Measurements from ENCODE around the gene PTPRN2.
"Not testable (repeated sequence)": the region's sequence is repeated elsewhere in the genome, so short reads cannot be mapped to it uniquely, and the experiment has no call there.

Gene PTPRN2

DNA sequence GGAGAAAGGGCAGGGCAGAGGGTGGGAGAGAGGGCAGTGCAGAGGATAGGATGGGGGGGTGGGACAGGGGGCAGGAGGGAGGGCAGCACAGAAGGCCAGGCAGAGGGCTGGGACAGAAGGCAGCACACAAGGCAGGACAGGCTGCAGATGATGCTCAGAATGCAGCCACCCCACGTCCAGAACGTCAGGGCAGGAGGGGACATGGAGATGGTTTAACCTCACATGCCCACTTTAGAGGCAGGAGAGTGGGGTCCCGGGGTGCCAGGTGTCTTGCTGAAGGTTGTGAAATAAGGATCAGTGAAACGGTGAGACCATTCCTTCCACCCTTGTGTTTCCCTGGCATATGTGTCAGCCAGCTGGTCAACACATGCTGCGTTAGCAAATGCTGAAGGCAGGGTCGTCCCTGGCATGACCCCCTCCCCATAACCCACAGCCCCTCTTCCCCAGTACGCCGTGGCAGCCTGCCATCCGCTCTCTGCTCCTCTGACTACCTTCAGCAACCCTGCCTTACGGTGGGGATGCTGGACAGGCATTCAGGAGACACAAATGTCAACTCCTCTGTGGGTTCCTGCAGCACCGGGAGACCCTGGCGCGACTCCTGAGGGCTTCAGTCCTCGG, 658.7 kb downstream of the PTPRN2 start:
- no peak for DNase-seq

- no peak for DNase-seq
These were observed 659.3 kb downstream of the PTPRN2 start for GRCh38 chr7:157928171-157928794.

- DNase-seq = no peak
These were observed 660.2 kb downstream of the PTPRN2 start for GRCh38 chr7:157927313-157927925.

DNA sequence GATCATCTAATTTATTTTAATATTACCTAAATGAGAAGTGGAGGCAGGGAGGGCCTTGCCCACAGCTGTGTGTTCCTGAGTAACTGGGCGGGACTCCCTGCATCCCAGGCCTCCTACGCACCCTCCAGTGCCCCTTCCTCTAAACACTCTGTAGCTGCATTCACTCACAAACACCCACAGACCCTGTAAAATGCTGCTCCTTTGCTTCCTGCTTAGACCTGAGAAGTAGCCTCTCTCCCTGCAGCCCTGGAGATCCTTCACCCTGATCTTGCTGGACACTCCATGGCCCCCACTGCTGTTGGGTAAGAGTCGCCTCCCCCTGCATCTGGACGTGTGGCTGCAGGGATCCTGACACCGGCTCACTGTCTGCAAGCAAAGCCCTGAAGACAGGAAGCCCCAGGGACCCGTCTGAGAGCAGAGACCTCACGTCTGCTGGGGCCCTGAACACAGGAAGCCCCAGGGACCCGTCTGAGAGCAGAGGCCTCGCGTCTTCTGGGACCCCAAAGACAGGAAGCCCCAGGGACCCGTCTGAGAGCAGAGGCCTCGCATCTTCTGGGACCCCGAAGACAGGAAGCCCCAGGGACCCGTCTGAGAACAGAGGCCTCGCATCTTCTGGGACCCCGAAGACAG, 661.0 kb downstream of the PTPRN2 start:
- no peak for DNase-seq

- no peak for DNase-seq
These were observed 661.5 kb downstream of the PTPRN2 start for GRCh38 chr7:157926107-157926506.

GRCh38 chr7:157925383-157925875, 662.2 kb downstream of the PTPRN2 start:
- DNase-seq = no peak

- no peak for DNase-seq
These were observed 663.6 kb downstream of the PTPRN2 start for GRCh38 chr7:157923903-157924630.

DNA sequence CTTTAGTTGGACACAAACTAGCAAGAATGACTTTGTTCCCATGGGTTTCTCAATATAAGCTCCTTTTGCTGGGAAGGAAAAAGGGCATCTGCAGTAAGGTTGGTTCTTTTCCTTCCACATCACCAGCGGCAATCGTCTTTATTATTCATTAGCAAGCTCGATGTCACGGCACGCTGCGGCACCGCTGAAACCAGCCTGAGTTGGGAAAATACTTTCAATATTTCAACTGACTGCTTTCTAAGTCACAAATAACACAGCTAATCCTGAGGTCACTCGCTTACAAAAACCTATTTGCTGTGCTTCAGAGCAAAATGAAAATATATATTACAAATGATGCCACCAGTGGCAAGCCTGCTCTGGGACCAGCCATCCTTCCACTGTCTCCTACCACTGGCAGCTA, 665.0 kb downstream of the PTPRN2 start:
- no peak for DNase-seq

DNA sequence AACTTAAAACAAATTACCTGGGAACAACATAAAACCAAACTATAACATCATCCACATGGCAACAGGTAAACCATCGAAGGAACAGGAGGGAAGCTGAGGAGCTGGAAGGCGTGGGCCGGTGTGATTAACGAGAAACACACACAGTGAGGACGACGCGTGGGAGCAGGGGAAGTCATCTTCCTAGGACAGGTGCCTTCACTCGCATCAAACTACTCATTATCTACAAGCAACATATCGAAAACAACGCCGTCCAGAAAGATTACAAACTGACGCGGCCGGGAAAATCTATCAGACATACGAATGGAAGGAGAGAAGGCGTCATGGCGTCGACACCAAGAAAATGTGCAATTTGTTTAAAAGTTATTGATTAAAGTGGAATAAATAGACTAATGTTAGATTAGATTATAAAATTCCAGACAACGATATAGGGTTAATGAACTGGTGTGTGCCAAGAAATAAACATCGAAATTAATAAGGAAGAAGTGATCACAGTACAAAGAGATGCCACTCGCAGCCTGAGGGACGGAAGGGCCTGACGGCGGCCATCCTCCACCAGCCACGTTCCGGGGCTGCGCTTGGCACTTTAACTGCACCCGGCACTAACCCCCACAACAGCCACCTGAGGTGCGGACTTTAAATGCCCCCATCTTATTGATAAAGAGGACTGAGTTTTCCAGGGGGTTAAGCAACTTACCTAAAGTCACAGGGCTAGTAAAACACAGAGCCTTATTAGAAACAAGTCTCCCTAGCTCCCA, 669.1 kb downstream of the PTPRN2 start:
- DNase-seq = no peak

GRCh38 chr7:157916946-157917640, 670.5 kb downstream of the PTPRN2 start:
- DNase-seq = no peak

DNA sequence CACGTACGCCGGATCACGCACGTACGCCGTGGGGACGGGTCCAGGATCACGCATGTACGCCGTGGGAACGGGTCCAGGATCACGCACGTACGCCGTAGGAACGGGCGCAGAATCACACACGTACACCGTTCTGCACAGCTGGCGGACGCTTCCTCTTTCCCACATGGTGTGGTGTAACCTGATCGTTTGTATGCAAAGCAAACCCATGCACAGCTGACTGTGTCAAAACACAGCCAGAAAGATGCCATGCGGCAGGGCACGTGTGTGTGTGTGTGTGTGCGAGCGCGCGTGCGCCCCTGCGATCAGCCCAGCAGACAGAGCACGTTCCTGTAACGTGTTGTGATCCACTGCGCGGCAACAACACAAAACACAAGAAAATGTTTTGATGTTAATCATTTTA, 677.2 kb downstream of the PTPRN2 start:
- no peak for DNase-seq

DNA sequence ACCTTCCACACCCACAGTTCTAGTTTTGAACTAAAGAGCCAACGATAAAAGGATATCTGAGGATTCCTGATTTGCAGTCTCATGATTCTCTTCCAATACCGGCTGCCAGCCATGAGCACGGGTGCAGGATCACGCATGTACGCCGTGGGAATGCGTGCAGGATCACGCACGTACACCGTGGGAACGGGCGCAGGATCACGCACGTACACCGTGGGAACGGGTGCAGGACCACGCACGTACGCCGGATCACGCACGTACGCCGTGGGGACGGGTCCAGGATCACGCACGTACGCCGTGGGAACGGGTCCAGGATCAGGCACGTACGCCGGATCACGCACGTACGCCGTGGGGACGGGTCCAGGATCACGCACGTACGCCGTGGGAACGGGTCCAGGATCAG, 677.6 kb downstream of the PTPRN2 start:
- not testable (repeated sequence) for DNase-seq

- DNase-seq = no peak
These were observed 678.3 kb downstream of the PTPRN2 start for GRCh38 chr7:157909370-157909769.

- no peak for DNase-seq
These were observed 679.4 kb downstream of the PTPRN2 start for GRCh38 chr7:157908006-157908782.

GRCh38 chr7:157907091-157907490, 680.5 kb downstream of the PTPRN2 start:
- no peak for DNase-seq

DNA sequence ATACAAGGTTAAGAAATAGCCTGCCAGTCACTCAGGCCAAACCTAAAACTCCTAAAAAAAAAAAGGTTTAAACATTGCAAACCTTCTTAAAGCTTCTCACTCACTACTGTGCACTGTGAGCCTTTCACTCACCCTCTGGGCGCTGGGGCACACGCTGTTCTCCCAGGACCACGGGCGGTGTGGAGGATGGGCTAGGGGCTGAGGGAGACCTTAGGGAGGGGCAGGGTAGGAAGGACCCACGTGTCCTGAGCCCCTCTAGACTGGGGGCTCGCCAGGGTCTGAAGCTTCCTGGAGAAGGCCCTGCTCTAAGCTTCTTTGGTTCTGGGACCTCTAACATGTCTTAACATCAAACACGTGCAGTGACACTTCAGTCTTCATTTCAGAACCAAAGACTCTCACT, 681.0 kb downstream of the PTPRN2 start:
- DNase-seq = no peak

DNA sequence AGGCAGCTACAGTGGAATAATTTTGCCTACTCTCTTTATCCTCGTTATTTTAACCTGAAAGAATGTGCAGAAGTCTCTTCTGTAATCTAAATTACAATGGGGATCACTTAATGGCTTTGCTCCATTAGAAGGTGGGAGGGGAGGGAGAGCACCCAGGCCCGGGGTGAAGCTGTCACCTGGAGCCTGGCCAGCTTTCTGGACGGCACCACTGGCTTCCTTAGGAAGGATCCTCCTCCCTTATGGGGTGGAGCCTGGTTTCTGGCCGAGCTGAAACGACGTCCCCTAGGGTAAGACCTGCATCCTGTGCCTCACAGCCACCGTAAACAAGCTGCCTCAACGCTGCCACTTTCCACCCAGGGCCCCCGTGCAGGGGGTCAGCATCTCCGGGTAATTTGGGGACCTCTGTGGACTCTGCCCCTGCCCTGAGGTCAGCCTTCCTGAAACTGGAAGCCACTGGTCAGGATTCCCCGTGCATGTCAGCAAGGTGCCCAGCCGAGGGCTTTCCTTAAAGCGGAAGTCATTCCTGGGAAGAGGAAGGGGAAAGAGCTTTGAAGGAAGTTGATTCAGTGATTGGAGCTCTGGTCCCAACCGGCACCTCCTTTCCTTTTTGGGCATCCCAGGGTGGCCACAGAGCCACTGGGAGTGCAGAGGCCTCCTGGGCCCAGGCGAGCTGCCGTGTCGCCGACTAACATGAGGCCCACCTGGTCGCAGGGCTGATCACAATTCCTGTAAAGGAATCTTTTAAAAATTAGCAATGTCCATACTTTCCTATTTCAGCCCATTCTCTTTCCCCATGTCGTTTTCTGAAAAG, 681.8 kb downstream of the PTPRN2 start:
- DNase-seq = no peak

- no peak for DNase-seq
These were observed 682.6 kb downstream of the PTPRN2 start for GRCh38 chr7:157904866-157905570.

GRCh38 chr7:157904211-157904865, 683.3 kb downstream of the PTPRN2 start:
- no peak for DNase-seq
